ENCODE measurements around the gene RANBP9. TPM values are rescaled to one million over a fixed set of nuclear protein-coding genes. Genes with fewer than 3 reads are reported as not detected.

RANBP9 gene
- total and polyA plus RNA-seq, 2 of the 13 experiments (the other 11 are each of a cell fraction or from before 2014, with no cell fraction given): 26.6 to 30.6 TPM

GRCh38 chr6:13711733-13712598 lies at the start of gene RANBP9 (continued):
- TF ChIP-seq PAWR (CRISPR knock-in tag; IDR thresholded peaks at IDR 0.05; ENCODE audit: borderline replicate concordance): no peak
- TF ChIP-seq SOX5 (CRISPR knock-in tag; IDR thresholded peaks at IDR 0.05; ENCODE audit: borderline replicate concordance): peak; percentile 39; the same call in 1 of the 2 replicates
- peak; percentile 94 for TF ChIP-seq THAP7 (CRISPR knock-in tag; IDR thresholded peaks at IDR 0.05)
- peak; percentile 78; the same call in 1 of the 2 replicates for TF ChIP-seq DMTF1 (CRISPR knock-in tag; IDR thresholded peaks at IDR 0.05)
- no peak for TF ChIP-seq TBP (CRISPR knock-in tag; IDR thresholded peaks at IDR 0.05)
- TF ChIP-seq SALL1 (CRISPR knock-in tag; IDR thresholded peaks at IDR 0.05): peak; percentile 91
- peak; percentile 95 for TF ChIP-seq TAF15 (IDR thresholded peaks at IDR 0.05; ENCODE audit: low read depth, low read length, poor library complexity, severe bottlenecking)
- no peak; the same call in 1 of the 2 replicates for TF ChIP-seq TCF7 (IDR thresholded peaks at IDR 0.05; ENCODE audit: low read depth)
- TF ChIP-seq ZNF496 (CRISPR knock-in tag; IDR thresholded peaks at IDR 0.05; ENCODE audit: insufficient replicate concordance): no peak
- TF ChIP-seq ZNF770 (CRISPR knock-in tag; IDR thresholded peaks at IDR 0.05): peak; percentile 53
- peak; percentile 17 for TF ChIP-seq ZNF18 (CRISPR knock-in tag; IDR thresholded peaks at IDR 0.05; ENCODE audit: insufficient replicate concordance)
- TF ChIP-seq ATM (IDR thresholded peaks at IDR 0.05; ENCODE audit: borderline replicate concordance): no peak
- peak; percentile 86 for TF ChIP-seq AGO2 (optimal IDR thresholded peaks at IDR 0.05; ENCODE audit: low read depth, low read length)
- no peak for TF ChIP-seq DBP (CRISPR knock-in tag; IDR thresholded peaks at IDR 0.05; ENCODE audit: not compliant biosample characterization)
- peak; percentile 78; the same call in 1 of the 2 replicates for TF ChIP-seq ZNF225 (CRISPR knock-in tag; IDR thresholded peaks at IDR 0.05)
- TF ChIP-seq NPAS2 (CRISPR knock-in tag; IDR thresholded peaks at IDR 0.05; ENCODE audit: borderline replicate concordance): 0 out of 2 replicates have a peak, but pooled peaks have one; percentile 20
- no peak for TF ChIP-seq TCF7L2 (IDR thresholded peaks at IDR 0.05; ENCODE audit: low read depth, low read length)
- no peak for TF ChIP-seq ZNF652 (CRISPR knock-in tag; IDR thresholded peaks at IDR 0.05; ENCODE audit: borderline replicate concordance, low read depth)
- no peak; the same call in 1 of the 2 replicates for TF ChIP-seq ZNF724P (CRISPR knock-in tag; IDR thresholded peaks at IDR 0.05; ENCODE audit: borderline replicate concordance)
- TF ChIP-seq PAF1 (CRISPR knock-in tag; IDR thresholded peaks at IDR 0.05): no peak
- TF ChIP-seq ZMYM4 (CRISPR knock-in tag; IDR thresholded peaks at IDR 0.05): peak; percentile 86
- TF ChIP-seq NFYC (CRISPR knock-in tag; IDR thresholded peaks at IDR 0.05): no peak
